Fibroblast of mammary gland (primary cell): Measurements from ENCODE around the gene IL4I1.

ENCODE experiments used
- DNase-seq: peaks from one replicate; pipeline ENCODE4 v3.0.0-alpha.2; 2010; ENCODE audit warnings: low read depth
- H3K4me3 ChIP-seq: 2 replicates; pipeline ENCODE4 v1.5.1; 2011; ENCODE audit warnings: low read depth, mild to moderate bottlenecking, low read length, moderate library complexity; ENCODE audit not compliant: control insufficient read depth
- CTCF ChIP-seq: conservative IDR thresholded peaks from 2 replicates; pipeline ENCODE4 v1.5.1; 2011; ENCODE audit warnings: low read depth, low read length, inconsistent platforms; ENCODE audit not compliant: control insufficient read depth, insufficient read depth

The IL4I1 gene

GRCh38 chr19:49857061-49857837 lies 39.4 kb downstream of the IL4I1 start:
- no peak for TF ChIP-seq CTCF
- H3K4me3 ChIP-seq = no peak overlapping the region
- no peak for DNase-seq

- no peak overlapping the region for H3K4me3 ChIP-seq
- no peak for DNase-seq
- TF ChIP-seq CTCF = no peak
Observed at GRCh38 chr19:49856574-49857021, 40.1 kb downstream of the IL4I1 start.

GRCh38 chr19:49855676-49856573 lies 40.8 kb downstream of the IL4I1 start:
- no peak for TF ChIP-seq CTCF
- DNase-seq = no peak
- H3K4me3 ChIP-seq = no peak overlapping the region

- no peak overlapping the region for H3K4me3 ChIP-seq
- DNase-seq = no peak
- TF ChIP-seq CTCF = no peak
Observed at GRCh38 chr19:49855277-49855675, 41.4 kb downstream of the IL4I1 start.

GRCh38 chr19:49854378-49855263 lies 42.1 kb downstream of the IL4I1 start:
- H3K4me3 ChIP-seq = no peak overlapping the region
- TF ChIP-seq CTCF = no peak
- no peak for DNase-seq

GRCh38 chr19:49853852-49854377 lies 42.8 kb downstream of the IL4I1 start:
- TF ChIP-seq CTCF = no peak
- H3K4me3 ChIP-seq = no peak overlapping the region
- DNase-seq = no peak
